Fibroblast of lung (primary cell): ENCODE results near the gene IGF2.

ENCODE experiments used
- CTCF ChIP-seq, 2 donors: IDR thresholded peaks in 1 of 2; conservative IDR thresholded peaks in 1 of 2; 1 replicate in 1 of 2; 2 replicates in 1 of 2; pipeline ENCODE4 v1.5.1; 2011 to 2012; ENCODE audit warnings: low read length in 2 of 2, control low read depth in 1 of 2, inconsistent platforms in 1 of 2, low read depth in 1 of 2, mild to moderate bottlenecking in 1 of 2
- EZH2 ChIP-seq: IDR thresholded peaks from 2 replicates; pipeline ENCODE4 v1.5.1; 2012; ENCODE audit warnings: low read length, control low read depth, mild to moderate bottlenecking; ENCODE audit errors: missing control alignments

- peak; percentile 60 to 86 for TF ChIP-seq CTCF (conservative IDR thresholded peaks at IDR 0.05 in 1 of 2, IDR thresholded peaks at IDR 0.05 in 1 of 2; ENCODE audit: low read depth in 1 of 2, low read length in 2 of 2)
- no peak for TF ChIP-seq EZH2
Observed at GRCh38 chr11:2156416-2157182, 17.4 kb upstream of the IGF2 start.
